ENCODE data around the gene TPRG1.

The TPRG1 gene

GRCh38 chr3:189363590-189364255 is 192.0 kb downstream of the TPRG1 start:
- no peak for DNase-seq

GRCh38 chr3:189365609-189366564 is 194.1 kb downstream of the TPRG1 start:
- DNase-seq, result no peak

- DNase-seq, result no peak
These were observed 196.6 kb downstream of the TPRG1 start for GRCh38 chr3:189368384-189368783.

- DNase-seq, result no peak
These were observed 197.9 kb downstream of the TPRG1 start for GRCh38 chr3:189369636-189370035.

- DNase-seq, result no peak
These were observed 200.5 kb downstream of the TPRG1 start for GRCh38 chr3:189372243-189372642.

Measured in CD4-positive, alpha-beta T cell treated with Interferon gamma for 1 hour (primary cell).